K562 (cell line): ENCODE results near the gene PDLIM5.

Experiments used
- EGR1 ChIP-seq: fragments of 450-650 bp; conservative IDR thresholded peaks from 2 replicates; pipeline ENCODE4 v1.6.1; 2017; ENCODE audit warnings: mild to moderate bottlenecking
- TF ChIP-seq, protein P1 (sequence below), 3 experiments: IDR thresholded peaks in 2 of 3; conservative IDR thresholded peaks in 1 of 3; 2 replicates each; pipeline ENCODE4 v1.5.1; 2011 to 2012; ENCODE audit warnings: low read length in 3 of 3, mild to moderate bottlenecking in 3 of 3, control low read depth in 2 of 3, improper control_type of control experiment in 1 of 3, inconsistent platforms in 1 of 3, low read depth in 1 of 3, mixed read lengths in 1 of 3, moderate library complexity in 1 of 3; ENCODE audit not compliant: insufficient read depth in 2 of 3

DNA sequence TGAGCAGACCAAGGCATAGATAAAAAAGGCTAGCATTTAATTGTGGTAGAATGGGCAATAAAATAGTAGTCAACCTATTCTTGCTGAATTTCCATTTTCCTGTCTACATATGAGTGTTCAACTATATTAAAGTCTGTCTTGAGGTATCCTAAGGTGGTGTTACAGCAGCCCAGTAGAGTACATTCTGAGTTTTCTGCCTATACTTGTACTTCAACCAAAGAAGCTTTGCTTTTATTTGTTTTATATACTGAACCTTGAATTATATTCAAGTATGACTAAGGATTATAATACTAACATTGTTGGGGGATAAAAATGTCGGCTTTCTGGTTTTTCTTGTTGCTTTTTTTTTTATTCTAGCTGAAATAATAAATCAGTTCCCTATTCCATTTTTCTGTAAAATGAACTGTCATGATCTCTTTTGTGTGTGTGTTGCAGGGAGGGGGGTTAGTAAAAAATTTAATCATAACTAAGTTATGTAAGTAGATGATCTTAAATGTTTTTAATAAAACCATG is 106.7 kb downstream of the PDLIM5 start:
- no peak for TF ChIP-seq EGR1
- TF ChIP-seq, protein P1, sequence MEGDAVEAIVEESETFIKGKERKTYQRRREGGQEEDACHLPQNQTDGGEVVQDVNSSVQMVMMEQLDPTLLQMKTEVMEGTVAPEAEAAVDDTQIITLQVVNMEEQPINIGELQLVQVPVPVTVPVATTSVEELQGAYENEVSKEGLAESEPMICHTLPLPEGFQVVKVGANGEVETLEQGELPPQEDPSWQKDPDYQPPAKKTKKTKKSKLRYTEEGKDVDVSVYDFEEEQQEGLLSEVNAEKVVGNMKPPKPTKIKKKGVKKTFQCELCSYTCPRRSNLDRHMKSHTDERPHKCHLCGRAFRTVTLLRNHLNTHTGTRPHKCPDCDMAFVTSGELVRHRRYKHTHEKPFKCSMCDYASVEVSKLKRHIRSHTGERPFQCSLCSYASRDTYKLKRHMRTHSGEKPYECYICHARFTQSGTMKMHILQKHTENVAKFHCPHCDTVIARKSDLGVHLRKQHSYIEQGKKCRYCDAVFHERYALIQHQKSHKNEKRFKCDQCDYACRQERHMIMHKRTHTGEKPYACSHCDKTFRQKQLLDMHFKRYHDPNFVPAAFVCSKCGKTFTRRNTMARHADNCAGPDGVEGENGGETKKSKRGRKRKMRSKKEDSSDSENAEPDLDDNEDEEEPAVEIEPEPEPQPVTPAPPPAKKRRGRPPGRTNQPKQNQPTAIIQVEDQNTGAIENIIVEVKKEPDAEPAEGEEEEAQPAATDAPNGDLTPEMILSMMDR (IDR thresholded peaks at IDR 0.05 in 2 of 3, conservative IDR thresholded peaks at IDR 0.05 in 1 of 3; ENCODE audit: insufficient read depth in 2 of 3, low read depth in 1 of 3, low read length in 3 of 3), result no peak
